SK-N-SH treated with all-trans-retinoic acid at 6 μM for 48 hours (cell line): ENCODE measurements around the gene NCK2.
A peak's percentile ranks its signal among the peaks of the same experiment; 100 is the strongest.

Experiments used
- ATAC-seq: fragments of 200-7000 bp; cut with Tn5 transposase; 3 replicates; pipeline ENCODE4 v1.9.1; 2020; ENCODE audit warnings: mild to moderate bottlenecking, moderate library complexity
- ARNTL ChIP-seq: fragments of 450-650 bp; formaldehyde crosslinking; IDR thresholded peaks from 2 replicates; pipeline ENCODE4 v1.5.0; 2020; ENCODE audit warnings: low read depth, mild to moderate bottlenecking, moderate library complexity, borderline replicate concordance
- BACH2 ChIP-seq: fragments of 250-450 bp; sonication (Bioruptor Pico); IDR thresholded peaks from 2 replicates; pipeline ENCODE4 v1.9.0; 2021; ENCODE audit warnings: mild to moderate bottlenecking, borderline replicate concordance
- CSDC2 ChIP-seq: fragments of 250-450 bp; sonication (Bioruptor Pico); IDR thresholded peaks from 2 replicates; pipeline ENCODE4 v1.5.0; 2020; ENCODE audit warnings: mild to moderate bottlenecking, moderate library complexity
- CSRNP3 ChIP-seq: fragments of 250-450 bp; sonication (Bioruptor Pico); IDR thresholded peaks from 2 replicates; pipeline ENCODE4 v1.5.1; 2021; ENCODE audit warnings: mild to moderate bottlenecking, moderate library complexity
- GLIS3 ChIP-seq: fragments of 250-450 bp; sonication (Bioruptor Pico); IDR thresholded peaks from 2 replicates; pipeline ENCODE4 v1.5.0; 2020; ENCODE audit warnings: mild to moderate bottlenecking, moderate library complexity
- ISL1 ChIP-seq: fragments of 250-450 bp; sonication (Bioruptor Pico); IDR thresholded peaks from 2 replicates; pipeline ENCODE4 v2.1.2; 2022; ENCODE audit warnings: mild to moderate bottlenecking, moderate library complexity
- OSR1 ChIP-seq: fragments of 250-450 bp; sonication (Bioruptor Pico); IDR thresholded peaks from 2 replicates; pipeline ENCODE4 v1.8.0; 2022; ENCODE audit warnings: moderate library complexity, mild to moderate bottlenecking, inconsistent platforms
- PATZ1 ChIP-seq: fragments of 250-450 bp; sonication (Bioruptor Pico); IDR thresholded peaks from 2 replicates; pipeline ENCODE4 v1.8.0; 2020; ENCODE audit warnings: mild to moderate bottlenecking, moderate library complexity, borderline replicate concordance
- POU6F1 ChIP-seq: fragments of 250-450 bp; sonication (Bioruptor Pico); IDR thresholded peaks from 2 replicates; pipeline ENCODE4 v1.8.0; 2021; ENCODE audit warnings: low read depth, mild to moderate bottlenecking, moderate library complexity, borderline replicate concordance
- PPARA ChIP-seq: fragments of 250-450 bp; sonication (Bioruptor Pico); IDR thresholded peaks from 2 replicates; pipeline ENCODE4 v1.5.0; 2020; ENCODE audit warnings: mild to moderate bottlenecking, borderline replicate concordance
- RARB ChIP-seq: fragments of 250-450 bp; sonication (Bioruptor Pico); IDR thresholded peaks from 2 replicates; pipeline ENCODE4 v1.8.0; 2021; ENCODE audit warnings: mild to moderate bottlenecking, moderate library complexity
- SNAI2 ChIP-seq: fragments of 250-450 bp; sonication (Bioruptor Pico); IDR thresholded peaks from 2 replicates; pipeline ENCODE4 v1.5.0; 2020; ENCODE audit warnings: mild to moderate bottlenecking, moderate library complexity
- TCF4 ChIP-seq: fragments of 250-450 bp; sonication (Bioruptor Pico); IDR thresholded peaks from 2 replicates; pipeline ENCODE4 v1.8.0; 2021; ENCODE audit warnings: mild to moderate bottlenecking, moderate library complexity, borderline replicate concordance
- TOX ChIP-seq: fragments of 250-450 bp; sonication (Bioruptor Pico); IDR thresholded peaks from 2 replicates; pipeline ENCODE4 v1.8.0; 2021; ENCODE audit warnings: mild to moderate bottlenecking, moderate library complexity, borderline replicate concordance
- TSHZ2 ChIP-seq: fragments of 250-450 bp; sonication (Bioruptor Pico); IDR thresholded peaks from 2 replicates; pipeline ENCODE4 v1.5.0; 2020; ENCODE audit warnings: mild to moderate bottlenecking, moderate library complexity
- ZC3H10 ChIP-seq: fragments of 250-450 bp; sonication (Bioruptor Pico); IDR thresholded peaks from 2 replicates; pipeline ENCODE4 v1.5.1; 2021; ENCODE audit warnings: mild to moderate bottlenecking, moderate library complexity
- ZFP3 ChIP-seq: fragments of 250-450 bp; sonication (Bioruptor Pico); IDR thresholded peaks from 2 replicates; pipeline ENCODE4 v1.5.0; 2020; ENCODE audit warnings: mild to moderate bottlenecking, moderate library complexity
- ZFP30 ChIP-seq: fragments of 450-650 bp; formaldehyde crosslinking; IDR thresholded peaks from 2 replicates; pipeline ENCODE4 v1.5.0; 2022; ENCODE audit warnings: mild to moderate bottlenecking, moderate library complexity
- ZNF565 ChIP-seq: fragments of 450-650 bp; formaldehyde crosslinking; conservative IDR thresholded peaks from 2 replicates; pipeline ENCODE4 v1.5.0; 2020; ENCODE audit warnings: low read depth, mild to moderate bottlenecking, moderate library complexity
- ZNF70 ChIP-seq: fragments of 450-650 bp; formaldehyde crosslinking; IDR thresholded peaks from 2 replicates; pipeline ENCODE4 v1.5.0; 2020; ENCODE audit warnings: mild to moderate bottlenecking, moderate library complexity
- ZNF8 ChIP-seq: fragments of 450-650 bp; formaldehyde crosslinking; IDR thresholded peaks from 2 replicates; pipeline ENCODE4 v1.5.0; 2020; ENCODE audit warnings: mild to moderate bottlenecking, moderate library complexity

Gene NCK2

GRCh38 chr2:105865222-105865913, 120.7 kb downstream of the NCK2 start (continued):
- TF ChIP-seq TSHZ2 = no peak
- no peak for TF ChIP-seq GLIS3 (CRISPR knock-in tag)
- TF ChIP-seq PATZ1 = no peak
- no peak for TF ChIP-seq TCF4
- TF ChIP-seq ZNF8 (CRISPR knock-in tag) = no peak
- no peak for TF ChIP-seq ZFP3
- TF ChIP-seq, all 23 proteins: peak for 0

- TF ChIP-seq PATZ1 = no peak
- no peak for TF ChIP-seq ZFP3
- TF ChIP-seq POU6F1 (CRISPR knock-in tag) = no peak
- no peak for TF ChIP-seq ARNTL (CRISPR knock-in tag)
- no peak for TF ChIP-seq TOX
- TF ChIP-seq TSHZ2 = no peak
- TF ChIP-seq ZC3H10 = no peak
- no peak for TF ChIP-seq BACH2 (CRISPR knock-in tag)
- no peak for TF ChIP-seq OSR1
- TF ChIP-seq TCF4 = no peak
- TF ChIP-seq CSRNP3 = no peak
- no peak for TF ChIP-seq ZNF70 (CRISPR knock-in tag)
- TF ChIP-seq ZNF565 (CRISPR knock-in tag) = no peak
- TF ChIP-seq CSDC2 = no peak
- no peak for TF ChIP-seq PPARA
- TF ChIP-seq ISL1 (CRISPR knock-in tag) = no peak
- no peak for TF ChIP-seq RARB (CRISPR knock-in tag)
- no peak for TF ChIP-seq ZFP30 (CRISPR knock-in tag)
- TF ChIP-seq SNAI2 (CRISPR knock-in tag) = no peak
- TF ChIP-seq, all 23 proteins: peak for 0
- peak; percentile 50 for ATAC-seq
Measured at GRCh38 chr2:105866216-105867185, 121.8 kb downstream of the NCK2 start.
